SHP77 treated with DMSO at 0.1 percent for 48 hours (cell line): ENCODE data around the gene CLK3.
"Not testable (repeated sequence)": the region's sequence is repeated elsewhere in the genome, so short reads cannot be mapped to it uniquely, and the experiment has no call there.

Experiments
- DNase-seq: peaks from one replicate; lab custom pipeline; 2025; lab: John Stamatoyannopoulos, UW

Gene CLK3

GRCh38 chr15:74615508-74616365 is at the start of gene CLK3:
Gene CLK3 (plus strand): TSS chr15:74615836. CDS start chr15:74619197, 3,361 bp downstream.
- peak; percentile 81 for DNase-seq

GRCh38 chr15:74568594-74568993 is 47.0 kb upstream of the CLK3 start:
- DNase-seq = no peak

- DNase-seq = no peak
These were observed 45.9 kb upstream of the CLK3 start for GRCh38 chr15:74569731-74570070.

DNA sequence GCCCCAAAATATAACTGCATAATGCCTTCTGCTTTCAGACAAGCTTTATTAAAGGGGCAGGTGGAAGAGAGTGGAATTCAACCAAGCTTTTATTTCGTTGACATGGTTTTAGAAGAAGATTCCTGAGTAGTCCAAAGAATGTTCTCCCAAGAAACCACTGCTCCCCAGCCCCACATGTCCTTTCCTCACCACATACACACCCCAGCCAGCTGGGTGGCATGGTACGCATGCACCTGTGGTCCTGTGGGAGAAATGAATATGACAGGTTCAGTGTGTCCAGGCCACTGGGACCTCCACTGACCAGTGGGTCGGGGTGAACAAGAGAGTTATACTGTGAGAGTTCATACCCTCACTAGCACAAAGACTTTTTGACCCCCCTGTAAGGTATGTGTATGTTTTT is 44.4 kb upstream of the CLK3 start:
- DNase-seq = no peak

GRCh38 chr15:74573987-74574386 is 41.6 kb upstream of the CLK3 start:
- DNase-seq = no peak

GRCh38 chr15:74578496-74578994 is 37.1 kb upstream of the CLK3 start:
- no peak for DNase-seq

GRCh38 chr15:74579001-74579400 is 36.6 kb upstream of the CLK3 start:
- no peak for DNase-seq

DNA sequence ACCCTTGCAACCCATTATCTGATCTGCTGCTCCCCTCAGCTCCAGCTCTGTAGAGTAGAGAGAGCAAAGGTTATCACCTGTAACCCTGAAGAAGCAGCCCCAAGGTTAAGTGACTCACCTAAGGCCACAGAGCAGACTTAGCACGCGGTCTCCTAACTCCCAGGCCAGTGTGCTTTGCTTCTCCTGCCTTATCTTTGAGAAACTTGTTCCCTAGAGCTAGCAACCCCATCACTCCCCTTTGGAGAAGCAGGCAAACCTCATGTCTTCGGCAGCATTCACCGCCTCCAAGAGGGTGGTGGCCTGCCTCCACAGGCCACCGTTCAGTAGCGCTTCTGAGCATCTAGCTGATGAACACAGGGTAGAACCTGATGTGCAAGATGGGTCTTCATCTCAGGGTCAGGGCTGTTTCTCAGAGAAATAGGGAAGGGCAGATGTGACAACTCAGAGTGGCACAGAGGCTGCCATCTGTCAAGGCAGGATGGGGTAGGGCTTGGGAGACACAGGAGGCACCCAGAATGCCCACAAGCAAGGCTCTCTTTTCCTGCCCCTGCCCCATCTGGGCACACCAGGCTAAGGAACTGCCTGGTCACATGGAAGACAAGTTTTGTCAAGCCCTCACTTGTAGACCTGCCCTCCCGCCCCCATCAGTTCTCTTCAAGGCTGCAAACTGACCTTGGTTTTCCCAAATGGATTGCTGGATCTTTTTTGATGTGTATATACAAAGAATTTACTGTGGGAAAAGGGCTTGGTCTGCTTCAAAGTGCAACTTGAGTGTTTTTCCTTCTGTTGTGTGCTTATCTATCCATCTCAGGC is 34.9 kb upstream of the CLK3 start:
- no peak for DNase-seq

- no peak for DNase-seq
These were observed 31.4 kb upstream of the CLK3 start for GRCh38 chr15:74584204-74584603.

DNA sequence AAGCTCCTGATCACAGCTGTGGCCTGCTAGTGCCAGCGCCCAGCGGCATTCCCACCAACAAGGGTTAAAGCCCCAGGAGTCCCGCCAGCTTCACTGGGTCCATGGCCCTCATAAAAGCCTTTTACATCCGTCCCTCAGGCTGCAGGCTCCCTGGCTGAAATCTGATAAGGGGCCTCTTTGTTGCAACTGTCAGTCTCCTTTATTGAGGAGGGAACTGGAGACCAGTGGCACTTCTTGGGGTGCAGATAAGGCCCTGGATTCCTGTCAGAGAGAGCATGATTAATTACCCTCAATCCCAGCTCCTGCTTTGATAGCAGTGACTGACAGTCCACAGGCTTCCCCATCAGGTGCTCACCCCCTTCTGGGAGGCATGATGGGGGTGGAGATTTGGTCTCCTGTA is 30.9 kb upstream of the CLK3 start:
- no peak for DNase-seq

- no peak for DNase-seq
These were observed 30.4 kb upstream of the CLK3 start for GRCh38 chr15:74585191-74585590.

GRCh38 chr15:74585857-74586256 is 29.8 kb upstream of the CLK3 start:
- DNase-seq = no peak

GRCh38 chr15:74589826-74590225 is 25.8 kb upstream of the CLK3 start:
- DNase-seq = no peak

- DNase-seq = no peak
These were observed 23.4 kb upstream of the CLK3 start for GRCh38 chr15:74592222-74592621.

DNA sequence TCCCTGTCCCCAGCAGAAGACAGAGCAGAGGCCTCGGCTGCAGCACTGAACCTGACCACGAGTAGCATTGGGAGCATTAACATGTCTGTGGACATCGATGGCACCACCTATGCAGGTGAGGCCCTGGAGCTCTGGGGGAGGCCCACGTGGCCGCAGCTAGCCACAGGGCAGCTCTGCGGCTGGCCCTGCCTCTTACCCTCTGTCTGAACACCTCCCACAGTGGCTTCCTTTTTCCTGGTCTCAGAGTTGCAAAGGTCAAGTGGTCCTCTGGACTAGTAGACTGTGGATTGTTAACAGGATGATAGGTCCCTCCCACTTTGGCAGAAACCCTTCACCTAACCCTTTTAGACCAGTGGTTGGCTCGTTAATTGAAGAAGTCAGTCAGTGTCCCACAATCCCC is 22.5 kb upstream of the CLK3 start:
- DNase-seq = no peak

GRCh38 chr15:74594455-74594854 is 21.2 kb upstream of the CLK3 start:
- DNase-seq = no peak

DNA sequence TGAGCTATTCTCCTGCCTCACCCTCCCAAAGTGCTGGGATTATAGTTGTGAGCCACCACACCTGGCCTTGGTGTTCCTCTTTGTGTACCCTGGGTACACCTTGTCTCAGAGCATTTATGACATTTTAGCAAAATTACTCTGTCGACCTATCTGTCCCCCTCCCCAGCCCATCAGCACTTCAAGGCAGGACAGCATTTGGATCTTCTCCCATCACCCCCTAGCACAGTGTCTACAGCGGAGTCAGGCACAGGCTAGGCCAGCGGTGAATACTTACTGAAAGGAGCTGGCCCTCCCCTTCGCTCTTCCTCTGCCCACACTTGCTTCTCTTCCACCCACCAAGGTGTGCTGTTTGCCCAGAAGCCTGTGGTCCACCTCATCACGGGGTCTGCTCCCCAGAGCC is 20.4 kb upstream of the CLK3 start:
- DNase-seq = no peak

- DNase-seq = not testable (repeated sequence)
These were observed 18.9 kb upstream of the CLK3 start for GRCh38 chr15:74596736-74597135.

DNA sequence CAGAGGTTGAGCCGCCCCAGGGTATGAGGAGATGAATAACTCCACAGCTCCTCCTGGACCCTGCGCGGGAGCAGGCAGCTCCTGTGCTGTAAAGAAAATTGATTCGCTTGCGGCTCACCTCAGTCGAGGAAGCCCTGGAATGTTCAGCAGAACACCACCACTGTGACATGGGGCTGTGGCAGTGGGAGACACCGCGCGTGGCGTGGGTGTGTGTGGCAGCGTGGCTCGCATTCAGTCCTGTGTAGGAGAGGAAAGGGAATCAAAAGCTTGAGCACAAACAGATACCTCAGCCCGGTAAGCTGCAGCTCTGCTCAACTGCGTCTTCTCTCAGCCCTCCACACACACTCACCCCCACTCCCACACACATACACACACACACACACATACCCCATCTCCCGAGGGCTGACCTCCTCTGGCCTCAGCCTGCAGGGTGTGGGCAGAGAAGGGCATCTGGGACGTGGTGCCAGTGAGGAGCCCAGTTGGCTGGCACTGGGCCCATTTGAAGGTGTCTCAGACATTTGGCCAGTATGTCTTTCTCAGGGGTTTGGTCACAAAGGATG is 18.4 kb upstream of the CLK3 start:
- DNase-seq = not testable (repeated sequence)

- peak; percentile 87 for DNase-seq
These were observed 17.4 kb upstream of the CLK3 start for GRCh38 chr15:74598126-74598842.

GRCh38 chr15:74599156-74599555 is 16.5 kb upstream of the CLK3 start:
- no peak for DNase-seq
